C4-2B (cell line): ENCODE data around the gene GSS.

Experiments
- ZFX ChIP-seq: fragments of 450-650 bp; IDR thresholded peaks from 2 replicates; pipeline ENCODE4 v1.6.1; 2017
- TF ChIP-seq, protein P1 (sequence below): fragments of 450-650 bp; conservative IDR thresholded peaks from 2 replicates; pipeline ENCODE4 v1.5.1; 2017; ENCODE audit warnings: mild to moderate bottlenecking

DNA sequence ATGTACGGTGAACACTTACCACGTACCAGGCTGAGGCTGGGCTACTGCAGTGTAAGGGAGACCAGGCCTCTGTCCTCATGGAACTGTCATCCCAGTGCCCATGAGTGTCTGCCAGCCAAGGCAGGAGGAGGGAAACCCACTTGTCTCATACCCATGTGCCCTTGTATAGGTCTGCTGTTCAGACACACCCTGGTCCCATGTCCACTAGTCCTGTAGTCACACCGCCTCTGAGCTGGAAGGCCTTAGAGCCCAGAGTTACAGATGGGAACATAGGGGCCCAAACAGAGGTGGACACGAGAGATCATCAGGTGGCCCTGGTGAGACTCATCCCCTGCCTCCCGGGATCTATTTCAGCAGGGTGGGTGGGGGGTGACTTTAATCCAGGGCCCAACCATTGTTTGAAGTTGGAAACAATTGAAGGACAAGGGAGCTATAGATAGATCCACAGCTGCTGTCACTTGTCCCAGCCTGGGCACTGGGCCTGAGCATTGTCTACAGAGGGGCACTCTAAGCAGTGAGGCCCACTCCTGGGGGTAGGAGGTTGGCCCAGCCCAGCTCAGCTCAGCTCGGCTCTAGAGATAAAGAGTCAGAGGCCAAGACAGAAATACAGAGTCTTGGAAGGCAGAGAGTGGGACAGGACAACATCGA is 14.7 kb upstream of the GSS start:
- TF ChIP-seq, protein P1, sequence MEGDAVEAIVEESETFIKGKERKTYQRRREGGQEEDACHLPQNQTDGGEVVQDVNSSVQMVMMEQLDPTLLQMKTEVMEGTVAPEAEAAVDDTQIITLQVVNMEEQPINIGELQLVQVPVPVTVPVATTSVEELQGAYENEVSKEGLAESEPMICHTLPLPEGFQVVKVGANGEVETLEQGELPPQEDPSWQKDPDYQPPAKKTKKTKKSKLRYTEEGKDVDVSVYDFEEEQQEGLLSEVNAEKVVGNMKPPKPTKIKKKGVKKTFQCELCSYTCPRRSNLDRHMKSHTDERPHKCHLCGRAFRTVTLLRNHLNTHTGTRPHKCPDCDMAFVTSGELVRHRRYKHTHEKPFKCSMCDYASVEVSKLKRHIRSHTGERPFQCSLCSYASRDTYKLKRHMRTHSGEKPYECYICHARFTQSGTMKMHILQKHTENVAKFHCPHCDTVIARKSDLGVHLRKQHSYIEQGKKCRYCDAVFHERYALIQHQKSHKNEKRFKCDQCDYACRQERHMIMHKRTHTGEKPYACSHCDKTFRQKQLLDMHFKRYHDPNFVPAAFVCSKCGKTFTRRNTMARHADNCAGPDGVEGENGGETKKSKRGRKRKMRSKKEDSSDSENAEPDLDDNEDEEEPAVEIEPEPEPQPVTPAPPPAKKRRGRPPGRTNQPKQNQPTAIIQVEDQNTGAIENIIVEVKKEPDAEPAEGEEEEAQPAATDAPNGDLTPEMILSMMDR = no peak
- TF ChIP-seq ZFX = no peak
